Measurements from ENCODE around the gene YIPF7. TPM values are rescaled to one million over a fixed set of nuclear protein-coding genes. Genes with fewer than 3 reads are reported as not detected.

The YIPF7 gene
- total RNA-seq, 4 donors from 2014 or later, result not detected

DNA sequence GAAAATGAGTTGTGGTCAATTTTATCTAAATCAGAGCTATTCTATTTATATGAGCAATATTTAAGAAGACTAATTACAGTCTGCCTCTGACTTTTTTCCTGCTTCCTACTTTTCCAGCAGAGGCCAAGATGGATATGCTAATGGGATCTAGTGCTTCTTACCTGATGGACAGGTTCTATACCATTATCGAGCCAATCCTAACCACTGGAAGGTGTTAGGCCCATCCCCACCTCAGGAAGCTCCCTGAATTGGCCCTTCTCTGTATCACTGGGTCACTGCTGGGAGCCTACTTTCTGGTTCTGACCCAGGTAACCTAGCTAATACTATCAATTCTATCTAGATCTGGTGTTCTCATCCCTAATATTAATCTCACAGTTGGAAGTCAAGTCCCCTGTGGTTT, 577 bp upstream of the YIPF7 start:
- H3K4me3 ChIP-seq, result no peak overlapping the region
- H3K9me3 ChIP-seq, result no peaks in the 10 kb centered on the region
- no peaks in the 10 kb centered on the region for H3K27me3 ChIP-seq
- DNase-seq, result no peak
- no peaks in the 10 kb centered on the region for H3K36me3 ChIP-seq
- no peak overlapping the region for H3K27ac ChIP-seq
- H3K4me1 ChIP-seq, result no peaks in the 10 kb centered on the region
- TF ChIP-seq, protein P1, sequence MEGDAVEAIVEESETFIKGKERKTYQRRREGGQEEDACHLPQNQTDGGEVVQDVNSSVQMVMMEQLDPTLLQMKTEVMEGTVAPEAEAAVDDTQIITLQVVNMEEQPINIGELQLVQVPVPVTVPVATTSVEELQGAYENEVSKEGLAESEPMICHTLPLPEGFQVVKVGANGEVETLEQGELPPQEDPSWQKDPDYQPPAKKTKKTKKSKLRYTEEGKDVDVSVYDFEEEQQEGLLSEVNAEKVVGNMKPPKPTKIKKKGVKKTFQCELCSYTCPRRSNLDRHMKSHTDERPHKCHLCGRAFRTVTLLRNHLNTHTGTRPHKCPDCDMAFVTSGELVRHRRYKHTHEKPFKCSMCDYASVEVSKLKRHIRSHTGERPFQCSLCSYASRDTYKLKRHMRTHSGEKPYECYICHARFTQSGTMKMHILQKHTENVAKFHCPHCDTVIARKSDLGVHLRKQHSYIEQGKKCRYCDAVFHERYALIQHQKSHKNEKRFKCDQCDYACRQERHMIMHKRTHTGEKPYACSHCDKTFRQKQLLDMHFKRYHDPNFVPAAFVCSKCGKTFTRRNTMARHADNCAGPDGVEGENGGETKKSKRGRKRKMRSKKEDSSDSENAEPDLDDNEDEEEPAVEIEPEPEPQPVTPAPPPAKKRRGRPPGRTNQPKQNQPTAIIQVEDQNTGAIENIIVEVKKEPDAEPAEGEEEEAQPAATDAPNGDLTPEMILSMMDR (IDR thresholded peaks at IDR 0.05), result no peak
- TF ChIP-seq POLR2A (IDR thresholded peaks at IDR 0.05), result no peak

DNA sequence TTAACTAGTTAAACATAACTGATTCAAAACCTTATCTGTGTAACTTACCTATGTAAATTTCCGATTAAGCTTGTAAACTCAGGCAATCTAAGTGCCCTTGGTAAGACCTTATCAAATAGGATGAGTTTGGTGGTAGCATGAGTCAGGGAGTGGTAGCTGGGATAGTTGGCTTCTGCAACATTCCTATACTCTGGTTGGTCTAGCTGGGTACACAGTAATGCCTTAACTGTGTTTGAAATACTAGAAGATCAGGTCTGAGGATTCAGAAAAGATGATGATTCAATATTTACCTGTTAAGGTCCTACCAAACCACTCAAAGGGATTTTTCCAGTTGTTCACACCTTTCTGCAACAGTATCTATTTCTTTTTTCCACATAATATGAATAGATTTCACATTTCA, 5.3 kb downstream of the YIPF7 start:
- H3K9me3 ChIP-seq, result peaks cover 0 to 6% (median 0%) of the 10 kb centered on the region in 4 donors
- TF ChIP-seq POLR2A (IDR thresholded peaks at IDR 0.05), result no peak
- TF ChIP-seq, protein P1 (IDR thresholded peaks at IDR 0.05), result no peak
- H3K4me1 ChIP-seq, result no peaks in the 10 kb centered on the region
- H3K27ac ChIP-seq, result no peak overlapping the region
- no peaks in the 10 kb centered on the region for H3K36me3 ChIP-seq
- no peaks in the 10 kb centered on the region for H3K27me3 ChIP-seq
- no peak for DNase-seq
- no peak overlapping the region for H3K4me3 ChIP-seq

DNA sequence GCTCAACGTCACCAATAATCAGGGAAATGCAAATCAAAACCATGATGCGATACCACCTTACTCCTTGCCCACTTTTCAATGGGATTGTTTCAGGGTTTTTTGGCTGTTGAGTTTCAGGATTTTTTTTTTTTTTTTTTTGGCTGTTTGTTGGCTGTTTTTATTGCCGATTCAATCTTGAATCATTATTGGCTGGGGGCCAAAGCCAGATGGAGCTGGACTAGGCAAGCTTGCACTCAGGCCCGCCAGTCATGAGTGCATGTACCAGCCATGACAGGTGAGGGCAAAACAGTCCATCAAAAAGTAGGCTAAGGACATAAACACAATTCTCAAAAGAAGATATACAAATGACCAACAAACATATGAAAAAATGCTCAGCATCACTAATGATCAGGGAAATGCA, 13.3 kb downstream of the YIPF7 start:
- Histone ChIP-seq H3K27me3 (no peaks in the 10 kb centered on the region), H3K9me3 (no peaks in the 10 kb centered on the region), H3K4me3 (no peak overlapping the region), H3K27ac (no peak overlapping the region), H3K4me1 (no peaks in the 10 kb centered on the region), H3K36me3 (no peaks in the 10 kb centered on the region)
- no peak for DNase-seq
- TF ChIP-seq, protein P1 (IDR thresholded peaks at IDR 0.05), result no peak
- TF ChIP-seq POLR2A (IDR thresholded peaks at IDR 0.05), result no peak

DNA sequence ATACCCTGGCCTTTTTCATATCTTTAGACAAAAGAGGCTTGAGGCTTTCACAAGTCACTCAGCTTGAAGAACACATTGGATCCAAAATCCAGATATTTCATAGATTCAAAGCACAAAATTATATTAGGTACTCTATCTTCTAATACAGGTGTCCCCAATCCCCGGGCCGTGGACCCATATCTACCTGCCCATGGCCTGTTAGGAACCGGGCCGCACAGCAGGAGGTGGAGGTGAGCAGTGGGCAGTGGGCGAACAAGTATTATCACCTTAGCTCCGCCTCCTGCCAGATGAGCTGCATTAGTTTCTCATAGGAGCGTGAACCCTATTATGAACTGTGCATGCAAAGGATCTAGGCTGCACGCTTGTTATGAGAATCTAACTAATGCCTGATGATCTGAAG, 18.7 kb downstream of the YIPF7 start:
- H3K4me1 ChIP-seq, result no peaks in the 10 kb centered on the region
- TF ChIP-seq POLR2A (IDR thresholded peaks at IDR 0.05), result no peak
- TF ChIP-seq, protein P1 (IDR thresholded peaks at IDR 0.05), result no peak
- DNase-seq, result no peak
- H3K36me3 ChIP-seq, result no peaks in the 10 kb centered on the region
- H3K4me3 ChIP-seq, result no peak overlapping the region
- H3K9me3 ChIP-seq, result no peaks in the 10 kb centered on the region
- H3K27me3 ChIP-seq, result no peaks in the 10 kb centered on the region
- H3K27ac ChIP-seq, result no peak overlapping the region

DNA sequence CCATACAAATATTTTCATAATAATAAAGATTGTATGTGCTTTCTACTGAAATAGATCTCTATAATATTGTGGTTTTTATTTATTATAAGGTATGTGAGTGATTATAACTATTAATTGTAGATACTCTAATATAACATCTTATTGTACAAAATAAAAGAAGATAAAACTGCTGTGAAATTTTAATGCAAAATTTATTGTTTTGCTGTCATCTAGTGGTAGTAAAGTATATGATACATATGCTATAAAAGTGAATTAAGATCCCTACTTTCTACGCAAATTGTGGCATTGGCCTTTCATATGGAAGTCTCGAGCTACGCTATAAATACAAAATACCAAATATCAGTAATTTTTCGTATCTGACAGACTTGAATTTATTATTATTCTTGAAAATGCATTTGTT, 19.3 kb downstream of the YIPF7 start:
- no peaks in the 10 kb centered on the region for H3K4me1 ChIP-seq
- TF ChIP-seq, protein P1 (IDR thresholded peaks at IDR 0.05), result no peak
- TF ChIP-seq POLR2A (IDR thresholded peaks at IDR 0.05), result no peak
- H3K4me3 ChIP-seq, result no peak overlapping the region
- no peak for DNase-seq
- H3K36me3 ChIP-seq, result no peaks in the 10 kb centered on the region
- H3K9me3 ChIP-seq, result no peaks in the 10 kb centered on the region
- no peaks in the 10 kb centered on the region for H3K27me3 ChIP-seq
- no peak overlapping the region for H3K27ac ChIP-seq

DNA sequence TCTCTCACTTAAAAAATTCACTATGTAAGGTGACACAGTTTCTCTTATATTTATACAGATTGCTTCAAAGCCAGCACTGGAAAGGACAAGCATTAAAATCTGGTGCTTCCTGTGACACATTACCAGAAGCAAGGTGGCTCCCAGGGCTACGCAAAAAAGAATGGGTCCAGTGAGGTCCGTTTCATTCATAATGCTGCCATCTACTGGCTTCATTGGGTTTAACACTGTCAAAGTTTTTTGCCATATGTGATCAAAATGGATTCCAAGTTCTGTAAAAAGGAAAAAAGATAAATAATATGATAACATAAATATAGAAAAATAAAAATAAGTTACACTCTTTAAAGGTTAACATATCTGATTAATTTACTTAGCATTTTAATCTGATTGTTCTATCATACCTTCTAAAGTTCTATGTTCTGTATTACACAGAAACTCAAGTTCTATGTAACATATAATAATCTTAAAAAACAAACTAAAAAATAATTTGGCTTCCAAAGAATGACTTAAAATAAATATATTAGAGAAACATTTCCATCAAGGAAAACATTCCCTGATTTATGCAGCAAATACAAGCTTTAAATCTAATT, 22.1 kb downstream of the YIPF7 start:
- no peaks in the 10 kb centered on the region for H3K36me3 ChIP-seq
- H3K4me1 ChIP-seq, result no peaks in the 10 kb centered on the region
- H3K27me3 ChIP-seq, result no peaks in the 10 kb centered on the region
- peak in 2 of 3 donors; percentile 17 to 50 for DNase-seq
- H3K4me3 ChIP-seq, result no peak overlapping the region
- TF ChIP-seq, protein P1 (IDR thresholded peaks at IDR 0.05), result peak in 4 of 6 experiments; percentile 40 to 56 (median 44)
- TF ChIP-seq POLR2A (IDR thresholded peaks at IDR 0.05), result no peak
- no peaks in the 10 kb centered on the region for H3K9me3 ChIP-seq
- H3K27ac ChIP-seq, result no peak overlapping the region
